Measurements from ENCODE around the gene LMOD2.

GRCh38 chr7:123712619-123713018, 57.0 kb downstream of the LMOD2 start:
- no peak for TF ChIP-seq CTCF (IDR thresholded peaks at IDR 0.05)
- no peak for TF ChIP-seq POLR2A (IDR thresholded peaks at IDR 0.05)

Measured in thyroid gland (tissue), 4 donors.